Epithelial cell of proximal tubule (primary cell): ENCODE data around the gene IFI30. TPM values are rescaled to one million over a fixed set of nuclear protein-coding genes. Genes with fewer than 3 reads are reported as not detected.
A peak's percentile ranks its signal among the peaks of the same experiment; 100 is the strongest.

ENCODE experiments used
- DNase-seq: peaks from one replicate; pipeline ENCODE4 v3.0.0-alpha.2; 2011; ENCODE audit warnings: low read depth
- H3K4me3 ChIP-seq: 2 replicates; pipeline ENCODE4 v1.5.1; 2011; ENCODE audit warnings: low read depth, mild to moderate bottlenecking, low read length
- total RNA-seq: library from RNA; depleted of rRNA; stranded (reverse); fragments of >200 nt; gene quantifications from 2 replicates; pipeline ENCODE4 v1.2.3, GENCODE V29; 2015
- TF ChIP-seq, protein P1 (sequence below): conservative IDR thresholded peaks from 2 replicates; pipeline ENCODE4 v1.5.1; 2012; ENCODE audit warnings: low read depth, mild to moderate bottlenecking, low read length

Gene IFI30
- total RNA-seq, 1 donor from 2014 or later = 10.1 TPM

DNA sequence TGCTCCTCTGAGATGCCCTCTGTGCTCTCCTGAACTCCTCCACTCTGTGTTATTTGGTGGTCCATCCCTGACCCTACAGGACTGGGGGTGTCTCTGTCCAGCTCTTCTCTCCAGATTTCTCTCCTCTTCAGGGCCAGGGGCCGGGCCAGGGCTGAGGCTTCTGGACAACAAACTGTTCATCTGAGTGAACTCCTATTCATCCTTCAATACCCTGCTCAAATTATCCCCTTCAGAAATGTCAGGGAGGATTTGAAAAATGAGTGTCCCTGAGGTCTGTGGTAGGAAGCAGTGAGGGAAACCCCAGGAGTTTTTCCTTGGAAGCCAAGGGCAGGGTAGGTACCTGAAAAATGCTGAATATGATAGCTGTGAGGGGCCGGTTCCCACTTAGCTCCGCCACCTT is 45.0 kb downstream of the IFI30 start:
- DNase-seq = no peak
- TF ChIP-seq, protein P1, sequence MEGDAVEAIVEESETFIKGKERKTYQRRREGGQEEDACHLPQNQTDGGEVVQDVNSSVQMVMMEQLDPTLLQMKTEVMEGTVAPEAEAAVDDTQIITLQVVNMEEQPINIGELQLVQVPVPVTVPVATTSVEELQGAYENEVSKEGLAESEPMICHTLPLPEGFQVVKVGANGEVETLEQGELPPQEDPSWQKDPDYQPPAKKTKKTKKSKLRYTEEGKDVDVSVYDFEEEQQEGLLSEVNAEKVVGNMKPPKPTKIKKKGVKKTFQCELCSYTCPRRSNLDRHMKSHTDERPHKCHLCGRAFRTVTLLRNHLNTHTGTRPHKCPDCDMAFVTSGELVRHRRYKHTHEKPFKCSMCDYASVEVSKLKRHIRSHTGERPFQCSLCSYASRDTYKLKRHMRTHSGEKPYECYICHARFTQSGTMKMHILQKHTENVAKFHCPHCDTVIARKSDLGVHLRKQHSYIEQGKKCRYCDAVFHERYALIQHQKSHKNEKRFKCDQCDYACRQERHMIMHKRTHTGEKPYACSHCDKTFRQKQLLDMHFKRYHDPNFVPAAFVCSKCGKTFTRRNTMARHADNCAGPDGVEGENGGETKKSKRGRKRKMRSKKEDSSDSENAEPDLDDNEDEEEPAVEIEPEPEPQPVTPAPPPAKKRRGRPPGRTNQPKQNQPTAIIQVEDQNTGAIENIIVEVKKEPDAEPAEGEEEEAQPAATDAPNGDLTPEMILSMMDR = no peak
- no peak overlapping the region for H3K4me3 ChIP-seq

- H3K4me3 ChIP-seq = no peak overlapping the region
- no peak for DNase-seq
- TF ChIP-seq, protein P1 = no peak
Observed at GRCh38 chr19:18219911-18220631, 46.5 kb downstream of the IFI30 start.

DNA sequence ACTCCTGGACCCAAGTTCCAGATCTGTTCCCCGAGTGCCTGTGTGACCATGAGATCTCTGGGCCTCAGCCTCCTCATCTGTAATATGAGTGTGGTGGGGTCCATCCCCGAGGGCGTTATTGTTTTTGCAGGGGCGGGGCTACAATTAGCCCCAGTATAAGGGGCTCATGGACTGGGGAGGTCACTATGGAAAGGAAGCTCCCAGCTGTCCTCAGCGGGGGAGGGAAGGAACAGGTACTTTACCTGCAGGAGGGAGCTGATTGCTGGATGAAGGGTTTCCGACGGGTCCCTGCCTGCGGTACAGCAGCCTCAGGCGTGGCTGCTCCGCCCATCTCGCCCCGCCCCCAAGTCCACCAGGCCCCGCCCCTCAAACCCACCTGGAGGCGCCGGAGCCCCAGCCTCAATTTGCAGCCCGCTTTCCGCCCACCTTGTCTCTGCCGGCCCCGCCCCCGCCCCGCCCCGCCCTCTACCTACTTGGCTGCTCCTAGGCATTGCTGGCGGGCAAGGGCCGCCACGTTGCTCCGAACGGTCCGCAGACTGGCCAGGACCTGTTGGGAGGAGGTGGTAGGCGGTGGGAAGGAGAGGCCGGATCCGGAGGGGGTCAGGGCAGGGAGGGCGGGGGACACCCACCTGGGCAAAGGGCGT is 47.1 kb downstream of the IFI30 start:
- TF ChIP-seq, protein P1 = no peak
- no peak for DNase-seq
- H3K4me3 ChIP-seq = no peak overlapping the region

- DNase-seq = no peak
- TF ChIP-seq, protein P1 = no peak
Observed at GRCh38 chr19:18221815-18222725, 48.5 kb downstream of the IFI30 start.

DNA sequence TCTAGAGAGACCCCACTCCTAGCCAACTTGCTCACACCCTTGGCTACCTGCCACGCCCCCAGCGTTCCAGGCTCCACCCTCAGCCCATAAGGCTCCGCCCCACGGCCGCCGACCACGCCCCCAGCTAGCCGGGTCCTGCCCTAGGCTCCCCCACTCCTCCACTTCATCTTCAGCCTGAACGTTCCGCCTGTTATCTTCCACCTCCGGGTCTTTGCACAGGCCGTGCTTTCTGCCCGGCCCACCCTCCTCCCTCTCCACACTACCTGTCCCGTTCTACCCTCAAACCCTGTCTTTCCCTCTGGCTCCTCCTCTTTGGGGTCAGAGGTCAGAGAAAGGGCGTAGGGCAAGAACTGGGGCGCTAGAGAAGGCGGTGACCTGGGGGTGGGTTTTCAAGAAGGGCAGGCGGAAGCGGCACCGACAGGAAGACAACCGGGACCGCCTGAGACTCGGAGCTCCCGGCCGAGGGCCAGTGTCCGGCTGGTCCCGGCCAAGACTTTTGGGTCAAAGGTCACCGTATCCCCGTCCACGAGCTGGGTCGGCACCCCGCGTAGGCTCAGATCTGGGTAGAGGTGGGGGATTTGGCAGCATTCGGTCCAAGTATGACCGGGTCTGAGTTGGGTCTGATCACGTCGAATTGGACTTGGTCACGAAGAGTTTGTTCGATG is 50.4 kb downstream of the IFI30 start:
- H3K4me3 ChIP-seq = peak overlapping the region; percentile 58
- no peak for DNase-seq
- TF ChIP-seq, protein P1 = no peak

More at GRCh38 chr19:18221815-18222725, 48.5 kb downstream of the IFI30 start:
- H3K4me3 ChIP-seq = no peak overlapping the region

GRCh38 chr19:18224525-18225354 is 51.1 kb downstream of the IFI30 start:
- peak; percentile 87 for DNase-seq
- peak overlapping the region; percentile 58 for H3K4me3 ChIP-seq
- TF ChIP-seq, protein P1 = no peak
